ENCODE results near the gene THRAP3. TPM values are rescaled to one million over a fixed set of nuclear protein-coding genes. Genes with fewer than 3 reads are reported as not detected.

THRAP3 gene
- total and polyA plus RNA-seq, 2 donors (not counting 3 experiments of a cell fraction or from before 2014, with no cell fraction given), result 38.0 to 144 TPM

DNA sequence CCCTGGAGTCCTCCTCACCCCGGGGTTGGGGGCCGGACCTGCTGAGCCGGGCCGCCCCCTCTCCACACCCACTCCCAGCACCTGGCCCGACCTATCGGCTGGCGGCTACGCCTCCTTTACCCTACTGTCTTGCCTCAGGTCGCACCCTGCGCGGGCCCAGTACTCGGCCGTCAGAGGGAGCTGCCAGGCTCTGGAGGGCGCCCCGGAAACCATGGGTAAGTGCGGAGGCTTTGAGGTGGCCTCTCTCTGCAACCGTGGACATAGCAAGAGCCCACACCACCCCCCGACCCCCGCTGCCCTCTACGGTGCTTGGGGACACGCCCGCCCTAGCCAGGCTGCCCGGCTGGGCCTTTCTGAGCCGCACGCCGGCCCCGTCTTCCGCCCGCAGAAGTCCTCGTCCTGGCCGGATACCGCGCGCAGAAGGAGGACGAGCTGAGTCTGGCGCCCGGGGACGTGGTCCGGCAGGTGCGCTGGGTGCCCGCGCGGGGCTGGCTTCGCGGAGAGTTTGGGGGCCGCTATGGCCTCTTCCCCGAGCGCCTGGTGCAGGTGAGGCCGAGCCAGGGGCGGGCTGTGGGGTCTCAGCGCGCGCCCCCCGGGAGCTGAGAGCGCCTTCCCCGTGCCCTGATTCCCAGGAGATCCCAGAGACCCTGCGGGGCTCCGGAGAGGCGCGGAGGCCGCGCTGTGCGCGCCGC, 82.1 kb downstream of the THRAP3 start, which contains the start of gene SH3D21:
Gene SH3D21 (plus strand): TSS at position 159 of the 692 bp plus-strand sequence. CDS start 53 bp downstream, at position 212.
- Histone ChIP-seq H2AFZ (ENCODE audit: low read depth, low read length) (peak within 1 kb of the TSS; percentile 88), H3K9me1 (replicated peaks; ENCODE audit: control insufficient read depth, extremely low read depth, insufficient read depth, low read length) (no peaks in the 10 kb centered on the region), H3K27ac (ENCODE audit: insufficient read depth, low read depth, low read length) (peak within 1 kb of the TSS; percentile 16), H3K4me2 (ENCODE audit: insufficient read depth, low read length) (peak within 1 kb of the TSS; percentile 79), H3K79me2 (ENCODE audit: control insufficient read depth, insufficient read depth, low read length) (peaks cover 6% of the 10 kb centered on the region), H3K4me3 (replicated peaks in 1 of 3; ENCODE audit: insufficient read depth in 1 of 3, low read depth in 1 of 3, low read length in 3 of 3) (peak within 1 kb of the TSS; percentile 43 to 52 (median 52)), H3K36me3 (ENCODE audit: control insufficient read depth in 2 of 2, extremely low read depth in 1 of 2, insufficient read depth in 2 of 2, low read length in 2 of 2) (peaks cover 14 to 23% of the 10 kb centered on the region in 2 experiments), H3K4me1 (ENCODE audit: control insufficient read depth, extremely low read depth, insufficient read depth, low read length) (peaks cover 15% of the 10 kb centered on the region), H3K9ac (replicated peaks; ENCODE audit: extremely low read depth, insufficient read depth, low read length) (peak within 1 kb of the TSS; percentile 17), H3K27me3 (ENCODE audit: control insufficient read depth in 2 of 2, insufficient read depth in 2 of 2, low read length in 2 of 2) (no peaks in the 10 kb centered on the region), H4K20me1 (replicated peaks; ENCODE audit: control insufficient read depth, extremely low read depth, insufficient read depth, low read length) (no peaks in the 10 kb centered on the region), H3K9me3 (replicated peaks; ENCODE audit: control insufficient read depth, insufficient read depth, low read length) (no peaks in the 10 kb centered on the region)
- TF ChIP-seq FOS (IDR thresholded peaks at IDR 0.05; ENCODE audit: borderline replicate concordance, insufficient read depth, low read length) (no peak), POLR2A (IDR thresholded peaks at IDR 0.05; ENCODE audit: low read depth, low read length) (no peak), POLR2AphosphoS5 (IDR thresholded peaks at IDR 0.05; ENCODE audit: insufficient read depth, low read depth, low read length) (no peak), CTCF (IDR thresholded peaks at IDR 0.05; ENCODE audit: extremely low read depth in 1 of 2, insufficient read depth in 1 of 2, low read depth in 1 of 2, low read length in 2 of 2) (no peak), JUN (IDR thresholded peaks at IDR 0.05; ENCODE audit: borderline replicate concordance, insufficient read depth, insufficient read length, low read depth) (no peak), MYC (IDR thresholded peaks at IDR 0.05; ENCODE audit: low read depth, low read length) (no peak), EZH2 (IDR thresholded peaks at IDR 0.05; ENCODE audit: borderline replicate concordance, low read depth, low read length, severe bottlenecking) (no peak), GATA2 (IDR thresholded peaks at IDR 0.05; ENCODE audit: insufficient read depth, insufficient read length, low read depth, low read length) (no peak)
- TF ChIP-seq, protein P1, sequence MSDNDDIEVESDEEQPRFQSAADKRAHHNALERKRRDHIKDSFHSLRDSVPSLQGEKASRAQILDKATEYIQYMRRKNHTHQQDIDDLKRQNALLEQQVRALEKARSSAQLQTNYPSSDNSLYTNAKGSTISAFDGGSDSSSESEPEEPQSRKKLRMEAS (IDR thresholded peaks at IDR 0.05; ENCODE audit: insufficient read depth, insufficient read length), result no peak
- DNase-seq (ENCODE audit: low read depth, low spot score), result peak; percentile 20
- no TSS peak for BruUV-seq (replicated peaks)
- dilution Hi-C loops (cut with MboI; ENCODE audit: extremely low pct_ligation_motif_present, low sequenced_read_pairs), result no loop called here
- CTCF ChIA-PET, result interaction anchor here (0.8 to 2.3 kb wide), 10 partner anchors 13 to 171 kb away, joined by 3 to 9 read pairs (median 6); no protein-coding TSS in a partner anchor
- POLR2A ChIA-PET, result interaction anchor here (0.7 to 1.0 kb wide), 2 partner anchors 16 to 82 kb away, joined by 3 to 4 read pairs; no protein-coding TSS in a partner anchor
- no peak for FAIRE-seq
- intact Hi-C loops (cut with micrococcal nuclease), result loop anchor here (1.0 to 2.0 kb wide), 2 partner anchors 17 to 114 kb away; partner anchors contain the start of gene EVA1B
